Prostate gland (tissue), 2 donors: ENCODE results near the gene PSMB4.

Experiments used
- POLR2A ChIP-seq: fragments of 450-650 bp; IDR thresholded peaks from one replicate; pipeline ENCODE4 v1.6.1; 2016; ENCODE audit warnings: antibody characterized with exemption, mild to moderate bottlenecking
- TF ChIP-seq, protein P1 (sequence below), 4 experiments: fragments of 200-600 bp in 2 of 4; fragments of 450-650 bp in 2 of 4; sonication (generic) in 2 of 4; IDR thresholded peaks; 1 replicate in 3 of 4; 2 replicates in 1 of 4; pipeline ENCODE4 v1.5.1; 2016 to 2019; ENCODE audit warnings: antibody characterized with exemption in 4 of 4, mild to moderate bottlenecking in 2 of 4, moderate library complexity in 2 of 4

DNA sequence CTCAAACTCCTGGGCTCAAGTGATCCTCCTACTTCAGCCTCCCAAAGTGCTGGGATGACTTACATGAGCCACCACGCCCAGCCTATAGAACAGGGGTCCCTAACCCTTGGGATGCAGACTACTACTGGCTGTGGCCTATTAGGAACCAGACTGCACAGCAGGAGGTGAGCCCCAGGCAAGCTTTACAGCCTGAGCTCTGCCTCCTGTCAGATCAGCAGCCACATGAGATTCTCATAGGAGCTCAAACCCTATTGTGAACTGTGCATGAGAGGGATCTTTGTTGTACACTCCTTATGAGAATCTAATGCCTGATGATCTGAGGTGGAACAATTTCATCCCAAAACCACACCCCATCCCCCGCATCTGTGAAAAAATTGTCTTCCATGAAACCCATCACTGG lies 13.4 kb upstream of the PSMB4 start:
- TF ChIP-seq, protein P1, sequence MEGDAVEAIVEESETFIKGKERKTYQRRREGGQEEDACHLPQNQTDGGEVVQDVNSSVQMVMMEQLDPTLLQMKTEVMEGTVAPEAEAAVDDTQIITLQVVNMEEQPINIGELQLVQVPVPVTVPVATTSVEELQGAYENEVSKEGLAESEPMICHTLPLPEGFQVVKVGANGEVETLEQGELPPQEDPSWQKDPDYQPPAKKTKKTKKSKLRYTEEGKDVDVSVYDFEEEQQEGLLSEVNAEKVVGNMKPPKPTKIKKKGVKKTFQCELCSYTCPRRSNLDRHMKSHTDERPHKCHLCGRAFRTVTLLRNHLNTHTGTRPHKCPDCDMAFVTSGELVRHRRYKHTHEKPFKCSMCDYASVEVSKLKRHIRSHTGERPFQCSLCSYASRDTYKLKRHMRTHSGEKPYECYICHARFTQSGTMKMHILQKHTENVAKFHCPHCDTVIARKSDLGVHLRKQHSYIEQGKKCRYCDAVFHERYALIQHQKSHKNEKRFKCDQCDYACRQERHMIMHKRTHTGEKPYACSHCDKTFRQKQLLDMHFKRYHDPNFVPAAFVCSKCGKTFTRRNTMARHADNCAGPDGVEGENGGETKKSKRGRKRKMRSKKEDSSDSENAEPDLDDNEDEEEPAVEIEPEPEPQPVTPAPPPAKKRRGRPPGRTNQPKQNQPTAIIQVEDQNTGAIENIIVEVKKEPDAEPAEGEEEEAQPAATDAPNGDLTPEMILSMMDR (IDR thresholded peaks at IDR 0.05): no peak
- TF ChIP-seq POLR2A: no peak
